ENCODE results near the gene PTH2. TPM values are rescaled to one million over a fixed set of nuclear protein-coding genes. Genes with fewer than 3 reads are reported as not detected.

The PTH2 gene
- not detected in 2 replicates for total RNA-seq

DNA sequence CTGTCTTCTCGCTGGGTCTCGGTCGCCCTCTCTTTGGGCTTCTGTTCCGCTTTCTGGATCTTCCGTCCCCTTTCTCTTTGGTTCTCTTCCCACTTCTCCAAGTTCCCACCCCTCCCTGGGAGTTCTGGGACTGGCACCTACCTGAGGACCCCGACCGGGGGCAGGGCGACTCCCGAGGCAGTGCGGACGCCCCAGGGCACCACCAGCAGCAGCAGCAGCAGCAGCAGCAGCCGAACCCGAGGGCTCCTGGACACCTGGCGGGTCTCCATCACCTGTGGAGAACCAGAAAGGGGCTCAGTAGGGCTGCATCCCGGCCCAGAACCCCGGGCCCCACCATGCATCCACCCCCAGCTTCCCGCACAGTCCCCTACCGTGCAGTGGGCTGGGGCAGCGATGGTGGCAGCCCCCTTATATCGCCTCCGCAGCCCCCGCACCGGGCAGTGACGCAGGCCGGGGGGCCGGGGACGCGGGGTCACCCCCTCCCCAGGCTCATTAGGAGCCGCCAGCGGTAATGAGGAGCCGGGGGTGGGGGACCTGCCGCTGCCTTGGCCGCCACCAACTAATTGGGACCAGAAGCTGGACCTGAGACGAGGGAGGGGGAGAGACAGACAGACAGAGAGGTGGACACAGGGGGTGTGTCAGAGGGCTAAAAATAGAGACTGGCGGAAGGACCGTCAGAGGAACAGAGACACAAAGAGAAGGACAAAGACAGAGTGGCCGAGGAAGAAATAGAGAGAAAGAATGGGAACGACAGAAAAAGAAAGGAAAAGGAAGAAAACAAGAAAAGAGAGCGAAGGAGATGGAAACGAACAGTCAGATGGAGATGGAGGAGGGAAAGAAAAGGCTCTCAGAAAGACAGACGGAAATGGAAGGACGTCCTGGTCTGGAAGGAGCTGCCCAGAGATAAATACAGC lies at the start of gene PTH2:
Gene PTH2, minus strand, starts transcription at position 371 of the 914 bp plus-strand sequence. Its CDS starts 102 bp downstream, at position 269.

GRCh38 chr19:49453013-49453756 lies 29.9 kb upstream of the PTH2 start, which contains the start of gene ALDH16A1:
TSS of gene ALDH16A1 (plus strand) at chr19:49453225. CDS start at chr19:49453332, 107 bp downstream.

DNA sequence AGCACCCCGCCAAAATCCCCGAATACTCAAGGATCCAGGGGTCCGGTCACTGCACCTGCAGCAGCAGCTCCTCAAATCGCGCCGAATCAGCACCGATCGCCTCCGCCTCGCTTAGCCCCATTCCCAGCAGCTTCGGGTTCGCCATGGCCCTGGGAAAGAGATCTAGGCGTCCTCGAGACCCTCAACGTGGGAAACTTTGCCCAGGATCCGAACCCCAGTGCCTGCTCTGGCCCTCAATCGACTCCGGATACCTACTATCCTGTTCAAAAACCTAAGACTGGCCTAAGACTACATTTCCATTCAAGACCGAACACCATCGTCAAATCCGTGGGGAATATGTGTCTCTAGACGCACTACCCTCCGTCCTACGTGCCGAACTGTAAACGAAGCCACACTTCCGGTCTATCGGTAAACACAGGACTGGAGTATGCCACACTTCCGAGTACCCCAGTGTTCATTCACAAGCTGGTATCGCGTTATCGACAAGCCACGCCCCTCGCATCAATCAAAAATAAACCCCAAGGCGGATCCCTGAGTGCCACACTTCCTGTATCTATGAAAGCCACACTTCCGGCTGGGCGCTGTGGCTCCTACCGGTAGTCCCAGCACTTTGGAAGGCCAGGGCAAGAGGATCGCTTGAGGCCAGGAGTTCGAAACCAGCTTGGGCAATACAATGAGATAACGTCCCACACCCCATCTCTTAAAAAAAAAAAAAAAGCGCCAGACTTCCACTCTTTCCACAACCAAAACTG lies 28.4 kb upstream of the PTH2 start, which contains the start of gene PIH1D1:
Gene PIH1D1, minus strand, starts transcription at position 385 of the 752 bp plus-strand sequence. Its CDS starts 240 bp downstream, at position 145.

GRCh38 chr19:49441210-49441959 lies 18.1 kb upstream of the PTH2 start, which contains the start of gene SLC17A7:
TSS of gene SLC17A7 (minus strand) at chr19:49441527. CDS start at chr19:49441379, 148 bp downstream.

DNA sequence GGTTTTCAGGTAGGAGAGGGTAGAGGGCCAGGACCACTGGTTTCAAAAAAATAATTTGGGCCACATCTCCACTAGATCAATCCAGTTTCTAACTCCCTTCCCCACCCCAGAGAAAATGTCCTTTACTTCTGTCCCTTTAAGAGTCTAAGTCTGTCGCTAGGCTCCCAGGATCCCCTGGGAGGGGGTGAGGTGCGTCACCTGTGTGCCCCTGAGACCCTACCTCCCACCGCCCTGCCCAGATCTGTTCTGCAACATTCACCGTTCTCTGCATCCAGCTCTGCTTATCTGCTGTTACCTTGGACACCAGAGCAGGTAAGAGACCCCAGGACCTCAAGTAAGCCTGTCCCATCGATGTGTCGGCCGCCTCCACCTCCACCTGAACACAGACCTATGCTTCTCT lies 1.9 kb upstream of the PTH2 start, which contains the start of gene GFY:
Gene GFY, plus strand, starts transcription at position 211 of the 400 bp plus-strand sequence. CDS start 1,043 bp downstream, outside the sequence.

GRCh38 chr19:49387936-49388372 lies 35.3 kb downstream of the PTH2 start, which contains the start of gene KASH5:
TSS of gene KASH5 (plus strand) at chr19:49388249. CDS start at chr19:49390884, 2,635 bp downstream.

Other genes with a start within 250 kb of the PTH2 start
- under 0.01 and 0.44 TPM in 2 replicates for gene SLC6A16, start 98.2 kb downstream of the PTH2 start, total RNA-seq
- gene CD37, start 88.0 kb downstream of the PTH2 start, total RNA-seq, result not detected in 2 replicates
- gene TEAD2, start 61.0 kb downstream of the PTH2 start, total RNA-seq, result 18.2 and 44.2 TPM in 2 replicates
- gene DKKL1, start 59.6 kb downstream of the PTH2 start, total RNA-seq, result not detected in 2 replicates
- under 0.01 TPM in 1 of 2 replicates, not detected in the other for gene KASH5, start 35.2 kb downstream of the PTH2 start, total RNA-seq
- gene GFY, start 1.9 kb upstream of the PTH2 start, total RNA-seq, result not detected in 2 replicates
- gene SLC17A7, start 18.1 kb upstream of the PTH2 start, total RNA-seq, result not detected in 2 replicates
- gene PIH1D1, start 28.4 kb upstream of the PTH2 start, total RNA-seq, result 95.1 and 138 TPM in 2 replicates
- 30.4 and 40.1 TPM in 2 replicates for gene ALDH16A1, start 29.8 kb upstream of the PTH2 start, total RNA-seq
- gene FLT3LG, start 50.8 kb upstream of the PTH2 start, total RNA-seq, result 4.8 and 6.9 TPM in 2 replicates
- gene RPL13A, start 64.2 kb upstream of the PTH2 start, total RNA-seq, result 1,545 and 2,202 TPM in 2 replicates
- 1,493 and 6,336 TPM in 2 replicates for gene RPS11, start 73.0 kb upstream of the PTH2 start, total RNA-seq
- gene FCGRT, start 89.2 kb upstream of the PTH2 start, total RNA-seq, result 24.9 and 84.7 TPM in 2 replicates
- 142 and 264 TPM in 2 replicates for gene RCN3, start 104.6 kb upstream of the PTH2 start, total RNA-seq
- 72.2 and 106 TPM in 2 replicates for gene NOSIP, start 157.1 kb upstream of the PTH2 start, total RNA-seq
- 0.14 and 0.22 TPM in 2 replicates for gene PRRG2, start 157.9 kb upstream of the PTH2 start, total RNA-seq
- gene PRR12, start 167.7 kb upstream of the PTH2 start, total RNA-seq, result 6.9 and 9.0 TPM in 2 replicates
- 43.5 and 62.8 TPM in 2 replicates for gene RRAS, start 216.7 kb upstream of the PTH2 start, total RNA-seq
- 21.7 and 35.6 TPM in 2 replicates for gene SCAF1, start 218.8 kb upstream of the PTH2 start, total RNA-seq
- gene IRF3, start 242.4 kb upstream of the PTH2 start, total RNA-seq, result 38.3 and 72.3 TPM in 2 replicates
- gene BCL2L12, start 242.5 kb upstream of the PTH2 start, total RNA-seq, result 3.3 and 16.2 TPM in 2 replicates

Measured in placental pericyte (primary cell).